Stimulated activated CD4-positive, alpha-beta T cell treated with anti-CD3 and anti-CD28 coated beads, TNF-alpha, amount 100 ng/mL, for 48 hours (primary cell): ENCODE data around the gene PRDX5.
A peak's percentile ranks its signal among the peaks of the same experiment; 100 is the strongest.

ENCODE experiments used
- DNase-seq, 3 donors: peaks; one replicate each; pipeline ENCODE4 v3.0.0-alpha.2; 2020; ENCODE audit warnings: low read depth in 3 of 3

Gene PRDX5

DNA sequence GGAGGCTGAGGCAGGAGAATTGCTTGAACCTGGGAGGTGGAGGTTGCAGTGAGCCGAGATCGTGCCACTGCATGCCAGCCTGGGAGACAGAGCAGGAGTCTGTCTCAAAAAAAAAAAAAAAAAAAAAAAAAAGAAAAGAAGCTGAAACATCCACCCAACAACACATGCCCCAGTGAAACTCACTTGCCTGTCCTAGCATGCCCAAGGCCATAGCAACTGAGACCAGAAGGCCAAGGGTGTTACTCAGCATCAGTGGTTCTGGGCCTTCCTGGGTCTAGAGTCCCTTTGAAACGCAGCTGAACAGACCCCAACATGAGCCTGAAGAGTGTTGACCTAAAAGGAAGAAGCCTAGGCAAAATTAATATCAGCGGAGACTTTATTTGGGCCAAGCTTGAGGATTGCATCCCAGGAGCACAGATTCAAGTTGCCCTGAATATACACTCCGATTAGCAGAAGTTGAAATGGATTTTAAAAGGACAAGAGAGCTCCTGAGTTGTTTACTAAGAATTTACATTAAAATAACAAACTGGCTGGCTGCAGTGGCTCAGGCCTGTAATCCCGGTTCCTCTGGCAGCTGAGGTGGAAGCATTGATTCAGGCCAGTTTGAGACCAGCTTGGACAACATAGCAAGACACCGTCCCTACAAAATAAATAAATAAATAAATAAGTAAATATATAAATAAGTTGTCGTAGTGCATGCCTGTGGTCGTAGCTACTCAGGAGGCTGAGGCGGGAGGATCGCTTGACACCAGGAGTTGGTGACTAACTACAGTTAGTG, 7.0 kb downstream of the PRDX5 start:
- DNase-seq: no peak

DNA sequence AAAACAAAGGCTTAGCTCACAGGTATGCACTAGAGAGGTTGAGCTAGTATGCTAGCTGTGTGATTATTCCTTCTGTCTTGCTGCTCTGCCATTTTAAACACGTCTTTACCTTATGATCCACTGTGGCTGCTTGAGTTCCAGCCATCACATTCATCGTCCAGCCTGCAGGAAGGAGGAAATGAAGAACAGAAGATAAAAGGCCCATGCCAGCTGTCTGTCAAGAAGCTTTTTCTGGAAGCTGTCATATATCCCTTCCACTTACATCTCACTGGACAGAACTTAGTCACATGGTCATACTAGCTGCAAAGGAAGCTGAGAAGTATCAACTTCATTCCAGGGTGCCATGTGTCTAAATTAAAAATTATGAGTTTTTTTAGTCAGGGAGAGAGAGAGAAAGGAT, 9.5 kb downstream of the PRDX5 start:
- DNase-seq: no peak

DNA sequence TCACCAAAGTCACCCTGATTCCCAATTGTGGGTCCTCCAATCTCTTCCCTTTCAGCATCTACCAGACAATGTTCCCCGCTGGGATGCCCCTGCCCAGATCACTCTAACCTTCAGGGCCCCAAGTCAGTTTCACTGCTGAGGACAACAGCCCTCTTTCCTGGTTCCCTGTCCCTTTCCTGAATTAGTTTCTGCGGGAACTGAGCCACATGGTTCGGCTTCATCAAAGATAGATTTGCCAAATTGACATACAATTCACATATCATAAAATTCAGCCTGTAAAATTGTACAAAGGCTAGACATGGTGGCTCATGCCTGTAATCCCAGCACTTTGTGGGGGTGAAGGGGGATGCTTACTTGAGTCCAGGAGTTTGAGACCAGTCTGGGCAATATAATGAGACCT, 10.1 kb downstream of the PRDX5 start:
- DNase-seq: no peak

DNA sequence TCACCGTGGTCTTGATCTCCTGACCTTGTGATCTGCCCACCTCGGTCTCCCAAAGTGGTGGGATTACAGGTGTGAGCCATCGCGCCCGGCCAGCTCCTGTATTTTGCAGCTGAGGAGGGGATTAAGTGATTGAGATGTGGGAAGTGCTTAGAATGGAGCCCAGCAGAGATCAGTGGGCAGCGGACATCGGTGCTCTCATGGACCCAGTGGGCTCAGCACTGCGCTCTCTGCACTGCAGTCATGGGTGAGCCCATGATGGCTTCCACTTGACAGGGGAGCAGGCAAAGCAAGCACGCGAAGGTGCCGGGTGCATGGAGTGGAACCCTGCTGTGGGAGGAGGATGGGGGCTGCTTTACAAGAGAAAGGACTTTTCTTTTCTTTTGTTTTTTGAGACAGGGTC, 13.0 kb downstream of the PRDX5 start:
- no peak for DNase-seq

DNA sequence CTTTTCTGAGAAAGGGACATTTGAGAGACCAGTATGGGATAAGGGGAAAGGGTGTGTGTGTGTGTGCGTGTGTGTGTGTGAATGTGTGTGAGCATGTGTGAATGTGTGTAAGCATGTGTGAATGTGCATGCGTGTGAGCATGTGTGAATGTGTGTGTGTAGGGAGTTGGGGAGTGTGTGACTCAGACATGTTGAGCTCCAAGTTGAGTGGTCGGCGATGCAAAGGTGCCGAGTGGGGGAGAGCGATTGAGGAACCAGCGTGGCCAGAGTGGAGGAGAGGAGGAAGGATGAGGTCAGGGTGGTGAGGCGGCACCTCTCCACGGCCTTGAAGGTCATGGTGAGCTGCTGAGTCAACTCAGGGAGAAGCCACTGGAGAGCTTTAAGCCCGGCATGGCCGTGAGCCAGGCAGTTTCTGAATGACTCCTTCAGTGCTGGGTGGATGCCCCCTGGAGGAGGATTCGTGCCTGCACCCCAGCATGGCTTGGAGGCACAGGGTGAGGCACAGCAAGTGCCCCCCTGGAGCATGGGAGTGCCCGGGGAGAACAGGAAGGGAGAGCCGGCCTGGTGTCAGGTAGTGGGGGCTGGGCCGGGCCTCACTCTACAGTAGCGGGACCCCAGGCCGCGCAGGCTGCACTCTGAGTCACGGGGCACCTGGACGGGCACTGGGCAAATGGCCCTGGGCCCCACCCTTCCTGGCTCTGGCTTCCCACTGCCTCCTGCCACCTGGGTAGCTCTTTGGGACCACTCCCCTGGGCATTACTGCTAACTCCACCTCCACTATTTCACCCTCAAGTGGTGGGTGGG, 13.8 kb downstream of the PRDX5 start:
- peak; percentile 64 to 72 (median 68) for DNase-seq

DNA sequence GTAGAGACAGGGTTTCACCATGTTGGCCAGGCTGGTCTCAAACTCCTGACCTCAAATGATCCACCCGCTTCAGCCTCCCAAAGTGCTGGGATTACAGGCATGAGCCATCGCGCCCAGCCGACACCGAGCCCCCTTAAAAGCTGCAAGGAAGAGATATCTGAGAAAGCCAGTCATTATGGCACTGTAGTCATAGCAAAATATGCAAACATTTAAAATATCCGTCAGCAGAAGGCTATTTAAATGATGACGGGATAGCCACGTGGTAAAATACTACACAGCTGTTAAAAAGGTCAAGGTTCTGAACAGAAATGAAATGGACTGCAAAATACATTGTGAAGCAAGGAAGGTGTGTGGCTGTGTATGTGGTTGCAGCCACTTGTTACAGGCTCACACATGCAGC, 15.6 kb downstream of the PRDX5 start:
- no peak for DNase-seq

DNA sequence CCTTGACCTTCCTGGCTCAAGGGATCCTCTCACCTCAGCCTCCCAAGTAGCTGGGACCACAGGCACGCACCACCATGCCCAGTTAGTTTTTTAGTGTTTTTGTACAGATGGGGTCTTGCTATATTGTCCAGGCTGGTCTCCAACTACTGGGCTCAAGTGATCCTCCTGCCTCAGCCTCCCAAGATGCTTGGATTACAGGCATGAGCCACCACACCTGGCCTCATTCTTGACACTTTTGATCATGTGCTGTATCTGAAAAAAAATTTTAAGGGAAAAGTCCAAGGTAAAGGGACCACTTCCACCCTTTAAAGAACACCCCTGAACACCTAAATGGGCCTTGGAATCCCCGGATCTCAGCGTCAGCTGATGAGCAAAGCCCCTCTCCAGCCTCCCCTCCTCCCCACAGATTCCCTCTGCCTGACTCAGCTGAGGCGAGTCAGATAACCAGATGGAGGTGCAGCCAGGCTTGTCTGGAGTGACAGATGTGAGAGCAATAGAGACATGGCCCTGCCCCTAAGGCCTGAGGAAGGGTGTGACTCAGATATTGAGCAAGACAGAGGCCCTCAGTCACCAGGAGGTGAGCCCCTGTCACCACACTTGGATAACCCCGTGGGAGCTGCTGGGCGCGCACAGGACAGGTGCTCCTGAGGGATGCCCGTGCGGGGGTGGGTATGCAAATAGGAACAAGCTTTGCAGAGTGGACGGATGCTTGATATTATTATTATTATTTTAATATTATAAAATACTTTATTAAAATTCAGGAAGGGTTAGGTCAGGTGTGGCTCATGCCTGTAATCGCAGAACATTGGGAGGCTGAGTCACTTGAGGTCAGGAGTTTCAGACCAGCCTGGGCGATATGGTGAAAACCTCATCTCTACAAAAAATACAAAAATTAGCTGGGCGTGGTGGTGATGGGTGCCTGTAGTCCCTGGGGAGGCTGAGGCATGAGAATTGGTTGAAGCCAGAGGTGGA, 17.1 kb downstream of the PRDX5 start:
- DNase-seq: peak in 2 of 3 donors; percentile 40 to 67

DNA sequence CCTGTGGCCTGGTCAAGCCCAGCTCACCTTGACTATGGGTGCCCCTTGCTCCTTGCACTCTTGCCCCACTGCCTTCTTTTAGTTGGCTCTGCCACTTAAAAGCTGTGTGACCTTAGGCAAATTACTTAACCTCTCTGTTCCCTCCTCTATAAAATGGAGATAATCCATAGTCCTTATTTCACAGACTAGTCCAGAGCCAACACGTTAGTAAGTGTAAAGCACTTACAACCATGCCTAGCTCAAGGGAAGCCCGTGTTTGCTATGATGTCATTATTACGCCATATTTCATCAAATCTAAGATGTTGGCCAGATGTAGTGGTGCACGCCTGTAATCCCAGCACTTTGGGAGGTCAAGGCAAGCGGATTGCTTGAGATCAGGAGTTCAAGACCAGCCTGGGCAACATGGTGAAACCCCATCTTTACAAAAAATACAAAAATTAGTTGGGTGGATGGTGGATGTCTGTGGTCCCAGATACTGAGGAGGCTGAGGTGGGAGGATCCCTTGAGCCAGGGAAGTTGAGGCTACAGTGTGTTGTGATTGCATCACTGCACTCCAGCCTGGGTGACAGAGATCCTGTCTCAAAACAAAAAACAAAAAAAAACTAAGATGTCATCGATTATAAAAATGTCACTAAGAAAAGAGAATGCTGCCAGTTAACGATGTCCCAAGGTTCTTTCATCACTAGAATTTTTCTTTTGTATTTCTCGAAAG, 19.8 kb downstream of the PRDX5 start:
- DNase-seq: no peak

DNA sequence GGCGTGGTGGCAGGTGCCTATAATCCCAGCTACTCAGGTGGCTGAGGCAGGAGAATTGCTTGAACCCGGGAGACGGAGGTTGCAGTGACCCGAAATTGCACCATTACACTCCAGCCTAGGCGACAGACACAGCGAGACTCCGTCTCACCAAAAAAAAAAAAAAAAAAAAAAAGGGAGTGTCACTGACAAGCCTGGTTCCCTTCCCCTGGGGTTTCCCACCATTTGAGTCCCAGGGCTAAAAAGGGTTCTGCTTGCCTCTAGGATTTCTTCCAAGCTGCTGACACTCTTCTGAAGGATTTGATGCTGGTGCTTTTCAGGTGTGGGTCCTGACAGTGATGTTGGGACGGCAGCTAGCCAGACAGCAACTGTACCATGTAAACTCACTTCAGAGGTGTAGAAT, 20.8 kb downstream of the PRDX5 start:
- DNase-seq: no peak

DNA sequence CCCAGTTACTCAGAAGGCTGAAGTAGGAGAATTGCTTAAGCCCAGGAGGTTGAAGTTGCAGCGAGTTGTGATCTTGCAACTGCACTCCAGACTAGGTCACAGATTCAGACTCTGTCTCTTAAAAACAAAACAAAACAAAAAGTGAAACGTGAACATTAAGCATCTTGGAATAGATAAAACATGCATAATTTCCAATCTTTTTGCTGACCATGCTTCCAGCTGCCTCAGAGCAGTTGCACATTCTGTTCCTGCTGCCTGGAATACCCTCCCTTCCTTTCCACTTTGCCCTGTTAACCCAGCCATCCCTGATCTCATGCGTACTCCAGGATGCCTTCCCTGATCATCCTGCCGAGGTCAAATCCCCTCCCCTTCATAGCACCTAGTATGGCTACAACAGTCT, 21.4 kb downstream of the PRDX5 start:
- no peak for DNase-seq

DNA sequence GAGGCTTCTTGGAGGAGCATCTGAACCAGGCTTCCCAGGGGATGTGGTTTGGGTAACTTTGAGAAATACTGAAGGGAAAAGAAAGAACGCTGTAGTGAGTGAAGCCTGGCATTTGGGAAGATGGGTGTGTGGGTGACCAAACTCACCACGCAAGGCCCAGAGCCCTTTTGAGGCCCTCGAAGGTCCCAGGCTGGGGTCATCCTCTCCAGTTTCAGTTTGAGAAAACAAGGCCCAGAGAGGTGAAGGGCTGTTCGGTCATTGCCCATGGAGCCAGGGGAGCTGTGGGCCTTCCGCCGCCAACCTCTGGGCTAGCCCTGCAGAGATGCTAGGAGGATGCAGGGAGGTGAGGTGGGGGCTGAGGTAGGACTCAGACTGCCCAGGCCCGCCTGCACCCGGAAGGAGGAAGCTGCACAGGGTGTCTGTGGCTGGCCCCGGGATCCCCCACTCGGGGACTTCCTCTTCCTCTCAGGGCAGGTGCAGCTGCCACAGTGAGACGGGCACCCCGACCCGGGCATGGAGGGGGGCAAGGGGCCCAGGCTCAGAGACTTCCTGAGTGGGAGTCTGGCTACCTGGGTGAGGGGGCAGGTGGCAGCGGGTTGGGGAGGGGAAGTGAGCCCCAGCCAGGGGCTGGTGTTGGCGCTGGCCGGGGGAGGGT, 22.0 kb downstream of the PRDX5 start, which contains the start of gene CCDC88B:
Gene CCDC88B (plus strand): TSS at position 451 of the 655 bp plus-strand sequence. CDS start 63 bp downstream, at position 514.
- DNase-seq: peak; percentile 50 to 76 (median 75)

DNA sequence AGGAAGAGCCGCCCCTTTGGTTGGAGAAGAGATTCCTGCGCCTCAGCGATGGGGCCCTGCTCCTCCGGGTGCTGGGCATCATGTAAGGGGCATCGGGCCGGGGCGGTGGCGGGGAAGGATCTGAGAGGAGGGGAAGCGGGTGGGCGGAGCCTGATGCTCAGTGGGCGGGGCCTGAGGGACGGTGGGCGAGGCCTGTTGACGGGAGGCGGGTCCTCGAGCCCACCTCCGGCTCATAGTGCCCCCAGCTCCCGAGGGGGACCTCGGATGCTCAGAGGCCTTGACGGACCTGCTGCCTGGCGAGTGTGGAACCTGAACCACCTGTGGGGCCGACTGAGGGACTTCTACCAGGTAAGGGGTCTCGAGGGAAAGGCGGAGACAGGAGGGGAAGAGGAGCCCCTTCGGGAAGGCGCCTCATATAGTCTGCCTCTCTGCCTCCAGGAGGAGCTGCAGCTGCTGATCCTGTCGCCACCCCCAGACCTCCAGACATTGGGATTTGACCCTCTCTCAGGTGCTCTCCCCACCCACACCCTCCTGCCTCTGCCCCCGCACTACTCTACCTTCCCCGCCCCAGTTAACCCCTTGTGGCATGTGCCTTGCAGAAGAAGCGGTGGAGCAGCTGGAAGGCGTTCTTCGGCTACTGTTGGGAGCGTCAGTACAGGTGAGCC, 22.9 kb downstream of the PRDX5 start:
- DNase-seq: peak; percentile 66 to 80 (median 72)

DNA sequence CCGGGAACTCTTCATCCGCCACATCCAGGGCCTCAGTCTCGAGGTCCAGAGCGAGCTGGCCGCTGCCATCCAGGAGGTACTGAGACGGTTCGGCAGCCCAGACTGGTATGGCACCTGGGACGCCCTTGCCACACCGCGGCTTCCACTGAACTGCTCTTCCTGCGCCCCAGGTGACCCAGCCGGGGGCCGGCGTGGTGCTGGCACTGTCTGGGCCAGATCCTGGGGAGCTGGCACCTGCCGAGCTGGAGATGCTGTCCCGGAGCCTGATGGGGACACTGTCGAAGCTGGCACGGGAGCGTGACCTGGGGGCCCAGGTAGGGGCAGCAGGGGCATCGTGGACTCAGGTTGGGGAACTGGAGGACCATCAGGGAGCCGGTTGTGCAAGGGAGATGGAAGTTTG, 23.5 kb downstream of the PRDX5 start:
- DNase-seq: no peak

DNA sequence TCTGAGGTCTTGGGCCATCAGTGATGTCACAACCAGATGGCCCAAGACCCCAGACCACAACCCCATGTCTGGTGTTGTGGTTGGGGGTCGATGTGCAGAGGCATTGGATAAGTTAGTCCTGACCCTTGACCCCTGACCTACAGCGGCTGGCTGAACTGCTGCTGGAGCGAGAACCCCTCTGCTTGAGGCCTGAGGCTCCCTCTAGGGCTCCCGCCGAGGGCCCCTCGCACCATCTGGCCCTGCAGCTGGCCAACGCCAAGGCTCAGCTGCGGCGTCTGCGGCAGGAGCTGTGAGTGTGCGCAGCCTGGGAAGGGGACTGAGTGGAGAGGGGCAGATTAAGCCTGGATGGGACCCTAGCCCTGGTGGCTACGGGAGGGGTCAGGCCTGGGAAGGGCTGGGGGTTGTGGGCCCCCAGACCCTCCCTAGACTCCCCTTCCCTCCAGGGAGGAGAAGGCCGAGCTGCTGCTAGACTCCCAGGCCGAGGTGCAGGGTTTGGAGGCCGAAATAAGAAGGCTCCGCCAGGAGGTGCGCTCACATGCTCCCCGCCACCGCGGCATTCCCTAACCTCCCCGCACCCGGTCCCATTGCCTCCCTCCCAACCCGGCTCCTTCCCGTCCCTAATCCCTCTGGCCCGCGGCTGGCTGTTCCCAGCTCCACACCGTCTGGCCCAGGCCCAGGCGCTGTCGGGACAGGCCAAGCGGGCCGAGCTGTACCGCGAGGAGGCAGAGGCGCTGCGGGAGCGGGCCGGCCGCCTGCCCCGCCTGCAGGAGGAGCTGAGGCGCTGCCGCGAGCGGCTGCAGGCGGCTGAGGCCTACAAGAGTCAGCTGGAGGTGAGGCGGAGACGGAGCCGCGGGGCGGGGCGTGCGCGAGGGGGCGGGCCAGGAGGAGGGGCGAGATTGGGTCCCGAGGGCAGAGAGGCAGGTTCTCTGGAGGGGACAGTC, 24.2 kb downstream of the PRDX5 start:
- DNase-seq: peak; percentile 79 to 90 (median 90)

DNA sequence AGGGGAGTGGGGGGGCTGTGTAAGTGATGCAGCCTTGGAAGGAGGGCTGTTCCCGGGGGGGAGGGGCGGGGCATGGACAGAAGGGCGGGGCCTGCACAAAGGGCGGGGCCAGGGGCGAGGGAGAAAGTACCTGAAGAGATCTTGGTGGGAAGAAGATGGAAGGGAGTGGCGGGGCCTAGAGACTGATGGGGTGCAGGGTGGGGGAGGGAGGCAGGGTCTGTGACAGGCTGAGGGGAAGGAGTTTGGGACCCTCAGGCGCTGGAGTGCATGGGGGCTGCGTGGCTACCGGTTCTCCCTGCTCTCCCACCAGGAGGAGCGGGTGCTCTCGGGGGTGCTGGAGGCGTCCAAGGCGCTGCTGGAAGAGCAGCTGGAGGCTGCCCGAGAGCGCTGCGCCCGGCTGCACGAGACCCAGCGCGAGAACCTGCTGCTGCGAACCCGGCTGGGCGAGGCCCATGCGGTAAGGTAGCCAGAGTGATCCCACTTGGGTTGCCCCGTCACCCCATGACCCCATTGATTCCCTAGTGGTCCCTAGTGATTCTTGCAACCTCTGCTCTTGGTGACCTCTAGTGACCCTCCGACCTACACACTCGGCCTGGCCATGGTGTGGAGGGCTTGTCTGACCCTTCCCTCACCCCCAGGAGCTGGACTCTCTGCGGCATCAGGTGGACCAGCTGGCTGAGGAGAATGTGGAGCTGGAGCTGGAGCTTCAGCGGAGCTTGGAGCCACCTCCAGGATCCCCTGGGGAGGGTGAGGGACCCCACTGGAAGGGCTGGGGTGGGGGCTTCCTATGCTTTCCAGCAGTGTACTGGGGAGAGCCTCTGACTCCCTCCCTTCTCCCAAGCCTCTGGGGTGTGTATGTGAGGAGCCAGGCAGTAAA, 25.2 kb downstream of the PRDX5 start:
- DNase-seq: no peak

DNA sequence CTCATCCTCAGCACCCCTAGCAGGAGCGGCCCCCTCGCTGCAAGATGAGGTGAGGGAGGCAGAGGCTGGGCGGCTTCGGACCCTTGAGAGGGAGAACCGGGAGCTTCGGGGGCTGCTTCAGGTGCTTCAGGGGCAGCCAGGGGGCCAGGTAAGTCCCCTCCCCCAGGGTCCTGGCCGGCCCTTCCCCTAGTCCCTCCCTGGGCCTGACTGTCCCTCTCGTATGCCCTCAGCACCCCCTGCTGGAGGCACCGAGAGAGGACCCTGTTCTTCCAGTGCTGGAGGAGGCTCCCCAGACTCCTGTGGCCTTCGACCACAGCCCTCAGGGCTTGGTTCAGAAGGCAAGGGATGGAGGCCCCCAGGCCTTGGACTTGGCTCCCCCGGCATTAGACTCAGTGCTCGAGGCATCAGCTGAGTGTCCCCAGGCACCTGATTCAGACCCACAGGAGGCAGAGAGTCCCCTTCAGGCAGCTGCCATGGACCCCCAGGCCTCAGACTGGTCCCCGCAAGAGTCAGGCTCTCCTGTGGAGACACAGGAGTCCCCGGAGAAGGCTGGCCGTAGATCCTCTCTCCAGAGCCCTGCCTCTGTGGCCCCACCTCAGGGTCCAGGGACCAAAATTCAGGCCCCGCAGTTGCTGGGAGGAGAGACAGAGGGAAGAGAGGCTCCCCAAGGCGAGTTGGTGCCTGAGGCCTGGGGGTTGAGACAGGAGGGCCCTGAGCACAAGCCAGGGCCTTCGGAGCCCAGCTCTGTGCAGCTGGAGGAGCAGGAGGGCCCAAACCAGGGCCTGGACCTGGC, 26.0 kb downstream of the PRDX5 start:
- DNase-seq: no peak

DNA sequence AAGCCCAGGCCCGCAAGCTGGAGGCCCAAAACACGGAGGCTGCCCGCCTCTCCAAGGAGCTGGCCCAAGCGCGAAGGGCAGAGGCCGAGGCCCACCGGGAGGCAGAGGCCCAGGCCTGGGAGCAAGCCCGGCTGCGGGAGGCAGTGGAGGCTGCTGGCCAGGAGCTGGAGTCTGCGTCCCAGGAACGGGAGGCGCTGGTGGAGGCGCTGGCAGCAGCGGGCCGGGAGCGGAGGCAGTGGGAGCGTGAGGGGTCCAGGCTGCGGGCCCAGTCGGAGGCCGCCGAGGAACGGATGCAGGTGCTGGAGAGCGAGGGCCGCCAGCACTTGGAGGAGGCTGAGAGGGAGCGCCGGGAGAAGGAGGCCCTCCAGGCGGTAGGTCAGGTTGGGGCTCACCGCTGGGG, 26.9 kb downstream of the PRDX5 start:
- DNase-seq: no peak
